GM12878 (cell line): ENCODE results near the gene DAD1. TPM values are rescaled to one million over a fixed set of nuclear protein-coding genes. Genes with fewer than 3 reads are reported as not detected.
A peak's percentile ranks its signal among the peaks of the same experiment; 100 is the strongest.

Experiments
- BCLAF1 ChIP-seq: fragments of 450-650 bp; IDR thresholded peaks from 2 replicates; pipeline ENCODE4 v1.6.1; 2017; ENCODE audit warnings: antibody characterized with exemption, mild to moderate bottlenecking, moderate library complexity
- CEBPB ChIP-seq, 2 experiments: fragments of 150-350 bp in 1 of 2; IDR thresholded peaks; 2 replicates each; pipeline ENCODE4 v1.6.1; 2012 to 2014; ENCODE audit warnings: low read depth in 2 of 2, low read length in 2 of 2, borderline replicate concordance in 1 of 2, inconsistent platforms in 1 of 2
- EP300 ChIP-seq, 2 experiments: fragments of 150-350 bp in 1 of 2; IDR thresholded peaks; 2 replicates each; pipeline ENCODE4 v1.6.1; 2011 to 2012; ENCODE audit warnings: low read depth in 2 of 2, low read length in 2 of 2, borderline replicate concordance in 1 of 2, improper control_type of control experiment in 1 of 2, inconsistent platforms in 1 of 2; ENCODE audit not compliant: control insufficient read depth in 1 of 2
- ESRRA ChIP-seq: IDR thresholded peaks from 2 replicates; pipeline ENCODE4 v1.6.1; 2012; ENCODE audit warnings: mild to moderate bottlenecking, low read length, improper control_type of control experiment
- FOXK2 ChIP-seq: fragments of 450-650 bp; IDR thresholded peaks from 2 replicates; pipeline ENCODE4 v1.6.1; 2017; ENCODE audit warnings: mild to moderate bottlenecking, moderate library complexity
- GATAD2B ChIP-seq: fragments of 450-650 bp; conservative IDR thresholded peaks from 2 replicates; pipeline ENCODE4 v1.6.1; 2017; ENCODE audit warnings: low read depth, mild to moderate bottlenecking, moderate library complexity
- HCFC1 ChIP-seq: fragments of 150-350 bp; IDR thresholded peaks from 2 replicates; pipeline ENCODE4 v1.6.1; 2014; ENCODE audit warnings: low read length
- HDAC6 ChIP-seq: fragments of 200-600 bp; sonication (generic); IDR thresholded peaks from one replicate; pipeline ENCODE4 v1.8.0; 2017; ENCODE audit warnings: antibody characterized with exemption; ENCODE audit not compliant: unreplicated experiment
- MEF2A ChIP-seq: IDR thresholded peaks from 2 replicates; pipeline ENCODE4 v1.6.1; 2011; ENCODE audit warnings: low read depth, mild to moderate bottlenecking, low read length, moderate library complexity; ENCODE audit not compliant: insufficient read depth
- MTA3 ChIP-seq: IDR thresholded peaks from 2 replicates; pipeline ENCODE4 v1.6.1; 2012; ENCODE audit warnings: low read length, inconsistent platforms, borderline replicate concordance
- NFIC ChIP-seq: IDR thresholded peaks from 2 replicates; pipeline ENCODE4 v1.6.1; 2012; ENCODE audit warnings: low read depth, mild to moderate bottlenecking, inconsistent platforms, low read length, moderate library complexity
- NR2C2 ChIP-seq: IDR thresholded peaks from 2 replicates; pipeline ENCODE4 v1.6.1; 2011; ENCODE audit warnings: borderline replicate concordance, low read depth; ENCODE audit not compliant: control insufficient read depth, insufficient read length
- PKNOX1 ChIP-seq: fragments of 450-650 bp; IDR thresholded peaks from 2 replicates; pipeline ENCODE4 v1.6.1; 2016; ENCODE audit warnings: mild to moderate bottlenecking
- POLR2AphosphoS2 ChIP-seq: IDR thresholded peaks from 2 replicates; pipeline ENCODE4 v1.6.1; 2011; ENCODE audit warnings: low read depth, mild to moderate bottlenecking, low read length, improper control_type of control experiment, moderate library complexity
- POLR2AphosphoS5 ChIP-seq: IDR thresholded peaks from 2 replicates; pipeline ENCODE4 v1.6.1; 2011; ENCODE audit warnings: mild to moderate bottlenecking, low read length, inconsistent platforms
- PRDM15 ChIP-seq: fragments of 450-650 bp; formaldehyde crosslinking; IDR thresholded peaks from 2 replicates; pipeline ENCODE4 v1.4.0; 2020; ENCODE audit warnings: mild to moderate bottlenecking, moderate library complexity
- RBBP5 ChIP-seq: fragments of 200-600 bp; sonication (generic); conservative IDR thresholded peaks from 2 replicates; pipeline ENCODE4 v1.6.1; 2016
- TCF7 ChIP-seq: IDR thresholded peaks from 2 replicates; pipeline ENCODE4 v1.6.1; 2014; ENCODE audit warnings: antibody characterized with exemption, borderline replicate concordance
- ZNF24 ChIP-seq: fragments of 450-650 bp; IDR thresholded peaks from 2 replicates; pipeline ENCODE4 v1.6.1; 2017; ENCODE audit warnings: antibody characterized with exemption, mild to moderate bottlenecking
- ZNF622 ChIP-seq: fragments of 450-650 bp; IDR thresholded peaks from 2 replicates; pipeline ENCODE4 v1.6.1; 2017; ENCODE audit warnings: mild to moderate bottlenecking, inconsistent platforms
- ZZZ3 ChIP-seq: IDR thresholded peaks from 2 replicates; pipeline ENCODE4 v1.6.1; 2011; ENCODE audit warnings: low read depth; ENCODE audit not compliant: control insufficient read depth, insufficient read length
- polyA plus RNA-seq, 11 experiments: library from polyadenylated mRNA; depleted of rRNA in 4 of 11; unstranded in 6 of 11; stranded (reverse) in 5 of 11; fragments of >200 nt; fragmentation: Nextera tagmentation in 4 of 11; fragmentation: Illumina TruSeq in 1 of 11; extraction: Ambion mirVana in 4 of 11; extraction: Trizol in 1 of 11; gene quantifications; 1 replicate in 1 of 11; 2 replicates in 10 of 11; pipeline versions ENCODE4 v1.2.1 to v1.2.3, GENCODE V29; 2011 to 2016; ENCODE audit warnings: inconsistent platforms in 2 of 11, missing spikeins in 2 of 11, low read depth in 1 of 11
- total RNA-seq, 4 experiments: library from RNA; depleted of rRNA in 3 of 4; stranded (reverse); fragments of >200 nt in 3 of 4; fragmentation: Illumina TruSeq in 1 of 4; extraction: Trizol in 1 of 4; gene quantifications; 2 replicates each; pipeline versions ENCODE4 v1.2.1 to v1.2.3, GENCODE V29; 2013 to 2021

DAD1 gene
- total and polyA plus RNA-seq, 10 of the 15 experiments (the other 5 are each of a cell fraction or from before 2014, with no cell fraction given): 161 to 920 (median 319) TPM

GRCh38 chr14:22589096-22589839 lies at the start of gene DAD1 (continued):
- TF ChIP-seq BCLAF1: no peak
- TF ChIP-seq RBBP5: no peak
- no peak for TF ChIP-seq ZZZ3
- TF ChIP-seq HCFC1: peak; percentile 41
- TF ChIP-seq FOXK2: peak; percentile 71
- TF ChIP-seq ESRRA: no peak
- TF ChIP-seq ZNF24: no peak
- no peak for TF ChIP-seq NR2C2
- peak; percentile 90 for TF ChIP-seq PKNOX1
- no peak for TF ChIP-seq MEF2A
- no peak for TF ChIP-seq CEBPB (IDR thresholded peaks at IDR 0.05; ENCODE audit: borderline replicate concordance in 1 of 2, low read depth in 2 of 2, low read length in 2 of 2)
- TF ChIP-seq POLR2AphosphoS5: peak; percentile 98
- TF ChIP-seq TCF7: no peak
- TF ChIP-seq GATAD2B: peak; percentile 42; the same call in 1 of the 2 replicates
- TF ChIP-seq NFIC: no peak
- TF ChIP-seq MTA3: no peak
- TF ChIP-seq POLR2AphosphoS2: peak; percentile 91
- no peak for TF ChIP-seq PRDM15
- no peak for TF ChIP-seq HDAC6
- TF ChIP-seq EP300 (IDR thresholded peaks at IDR 0.05; ENCODE audit: borderline replicate concordance in 1 of 2, control insufficient read depth in 1 of 2, low read depth in 2 of 2, low read length in 2 of 2): no peak; a peak in 1 of 4 replicates
- no peak for TF ChIP-seq ZNF622
